ENCODE results near the gene F11R. TPM values are rescaled to one million over a fixed set of nuclear protein-coding genes. Genes with fewer than 3 reads are reported as not detected.

F11R gene
- total and polyA plus RNA-seq, 2 of the 13 experiments (the other 11 are each of a cell fraction or from before 2014, with no cell fraction given): 95.8 to 105 TPM

DNA sequence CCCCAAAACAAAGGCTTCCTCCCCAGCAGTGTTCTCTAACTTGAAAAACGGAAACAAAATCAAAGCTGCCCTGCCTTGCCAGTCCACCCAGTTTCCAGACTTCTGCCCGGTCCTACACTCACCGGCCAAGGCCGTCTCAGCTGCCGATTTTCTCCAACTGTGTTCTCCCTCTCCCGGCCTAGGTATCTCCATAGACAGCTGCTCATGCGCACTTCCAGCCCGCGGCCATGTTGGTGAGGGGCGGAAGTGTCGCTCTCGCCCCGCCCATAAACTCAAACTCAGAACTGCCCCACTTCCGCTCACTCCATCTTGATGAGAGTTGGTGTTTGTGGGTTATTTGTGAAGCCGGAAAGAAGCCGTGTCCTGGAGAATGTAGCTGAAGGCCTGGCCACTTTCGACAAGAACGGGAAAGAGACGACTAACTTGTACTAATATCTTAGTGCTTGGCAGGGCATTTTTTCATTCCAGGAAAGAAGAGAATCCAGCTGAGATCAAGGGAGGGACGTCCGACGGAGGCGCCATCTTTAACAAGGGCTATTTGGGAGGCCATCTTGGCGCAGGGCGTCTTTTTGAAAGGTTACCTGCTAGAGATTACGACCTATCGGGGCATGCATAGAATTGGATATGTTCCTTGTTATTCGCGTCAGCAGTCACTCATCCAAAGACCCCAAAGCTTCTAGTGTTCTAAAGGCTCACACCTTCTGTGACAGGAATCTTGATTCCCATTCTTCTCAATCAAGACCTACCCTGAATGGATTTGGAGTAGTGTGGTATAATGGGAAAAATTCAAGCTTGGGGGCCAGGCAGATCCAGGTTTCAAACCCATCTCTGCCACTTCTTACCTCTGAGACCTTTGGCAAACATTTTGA is 25.0 kb upstream of the F11R start, which contains the start of gene USF1 (continued):
- no peak for TF ChIP-seq ZFYVE20 (CRISPR knock-in tag; IDR thresholded peaks at IDR 0.05; ENCODE audit: borderline replicate concordance, low read depth)
- TF ChIP-seq TEF (CRISPR knock-in tag; IDR thresholded peaks at IDR 0.05): no peak
- peak; percentile 63 for TF ChIP-seq MAX (IDR thresholded peaks at IDR 0.05)
- TF ChIP-seq, protein P1, sequence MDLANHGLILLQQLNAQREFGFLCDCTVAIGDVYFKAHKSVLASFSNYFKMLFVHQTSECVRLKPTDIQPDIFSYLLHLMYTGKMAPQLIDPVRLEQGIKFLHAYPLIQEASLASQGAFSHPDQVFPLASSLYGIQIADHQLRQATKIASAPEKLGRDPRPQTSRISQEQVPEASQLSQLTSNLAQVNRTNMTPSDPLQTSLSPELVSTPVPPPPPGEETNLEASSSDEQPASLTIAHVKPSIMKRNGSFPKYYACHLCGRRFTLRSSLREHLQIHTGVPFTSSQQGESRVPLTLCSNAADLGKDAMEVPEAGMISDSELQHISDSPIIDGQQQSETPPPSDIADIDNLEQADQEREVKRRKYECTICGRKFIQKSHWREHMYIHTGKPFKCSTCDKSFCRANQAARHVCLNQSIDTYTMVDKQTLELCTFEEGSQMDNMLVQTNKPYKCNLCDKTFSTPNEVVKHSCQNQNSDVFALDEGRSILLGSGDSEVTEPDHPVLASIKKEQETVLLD (CRISPR knock-in tag; IDR thresholded peaks at IDR 0.05; ENCODE audit: low read depth): no peak
- peak; percentile 69; the same call in 1 of the 2 replicates for TF ChIP-seq SP2 (CRISPR knock-in tag; IDR thresholded peaks at IDR 0.05)
- TF ChIP-seq GTF2F1 (IDR thresholded peaks at IDR 0.05; ENCODE audit: low read length): no peak
- TF ChIP-seq, protein P2, sequence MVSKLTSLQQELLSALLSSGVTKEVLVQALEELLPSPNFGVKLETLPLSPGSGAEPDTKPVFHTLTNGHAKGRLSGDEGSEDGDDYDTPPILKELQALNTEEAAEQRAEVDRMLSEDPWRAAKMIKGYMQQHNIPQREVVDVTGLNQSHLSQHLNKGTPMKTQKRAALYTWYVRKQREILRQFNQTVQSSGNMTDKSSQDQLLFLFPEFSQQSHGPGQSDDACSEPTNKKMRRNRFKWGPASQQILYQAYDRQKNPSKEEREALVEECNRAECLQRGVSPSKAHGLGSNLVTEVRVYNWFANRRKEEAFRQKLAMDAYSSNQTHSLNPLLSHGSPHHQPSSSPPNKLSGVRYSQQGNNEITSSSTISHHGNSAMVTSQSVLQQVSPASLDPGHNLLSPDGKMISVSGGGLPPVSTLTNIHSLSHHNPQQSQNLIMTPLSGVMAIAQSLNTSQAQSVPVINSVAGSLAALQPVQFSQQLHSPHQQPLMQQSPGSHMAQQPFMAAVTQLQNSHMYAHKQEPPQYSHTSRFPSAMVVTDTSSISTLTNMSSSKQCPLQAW (CRISPR knock-in tag; IDR thresholded peaks at IDR 0.05): peak; percentile 75
- TF ChIP-seq ZBTB38 (CRISPR knock-in tag; IDR thresholded peaks at IDR 0.05): no peak
- TF ChIP-seq MXD4 (CRISPR knock-in tag; IDR thresholded peaks at IDR 0.05): no peak
- no peak for TF ChIP-seq KLF12 (CRISPR knock-in tag; IDR thresholded peaks at IDR 0.05; ENCODE audit: borderline replicate concordance)
- TF ChIP-seq ZFP1 (CRISPR knock-in tag; IDR thresholded peaks at IDR 0.05): no peak; the same call in 1 of the 2 replicates
- TF ChIP-seq, protein P3, sequence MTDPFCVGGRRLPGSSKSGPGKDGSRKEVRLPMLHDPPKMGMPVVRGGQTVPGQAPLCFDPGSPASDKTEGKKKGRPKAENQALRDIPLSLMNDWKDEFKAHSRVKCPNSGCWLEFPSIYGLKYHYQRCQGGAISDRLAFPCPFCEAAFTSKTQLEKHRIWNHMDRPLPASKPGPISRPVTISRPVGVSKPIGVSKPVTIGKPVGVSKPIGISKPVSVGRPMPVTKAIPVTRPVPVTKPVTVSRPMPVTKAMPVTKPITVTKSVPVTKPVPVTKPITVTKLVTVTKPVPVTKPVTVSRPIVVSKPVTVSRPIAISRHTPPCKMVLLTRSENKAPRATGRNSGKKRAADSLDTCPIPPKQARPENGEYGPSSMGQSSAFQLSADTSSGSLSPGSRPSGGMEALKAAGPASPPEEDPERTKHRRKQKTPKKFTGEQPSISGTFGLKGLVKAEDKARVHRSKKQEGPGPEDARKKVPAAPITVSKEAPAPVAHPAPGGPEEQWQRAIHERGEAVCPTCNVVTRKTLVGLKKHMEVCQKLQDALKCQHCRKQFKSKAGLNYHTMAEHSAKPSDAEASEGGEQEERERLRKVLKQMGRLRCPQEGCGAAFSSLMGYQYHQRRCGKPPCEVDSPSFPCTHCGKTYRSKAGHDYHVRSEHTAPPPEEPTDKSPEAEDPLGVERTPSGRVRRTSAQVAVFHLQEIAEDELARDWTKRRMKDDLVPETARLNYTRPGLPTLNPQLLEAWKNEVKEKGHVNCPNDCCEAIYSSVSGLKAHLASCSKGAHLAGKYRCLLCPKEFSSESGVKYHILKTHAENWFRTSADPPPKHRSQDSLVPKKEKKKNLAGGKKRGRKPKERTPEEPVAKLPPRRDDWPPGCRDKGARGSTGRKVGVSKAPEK (CRISPR knock-in tag; IDR thresholded peaks at IDR 0.05; ENCODE audit: borderline replicate concordance): no peak
- no peak for TF ChIP-seq MZF1 (CRISPR knock-in tag; IDR thresholded peaks at IDR 0.05; ENCODE audit: borderline replicate concordance)
- TF ChIP-seq ZNF615 (CRISPR knock-in tag; IDR thresholded peaks at IDR 0.05; ENCODE audit: borderline replicate concordance): peak; percentile 63; the same call in 1 of the 2 replicates
- TF ChIP-seq ARID2 (CRISPR knock-in tag; IDR thresholded peaks at IDR 0.05; ENCODE audit: borderline replicate concordance): no peak
- peak; percentile 61; the same call in 1 of the 2 replicates for TF ChIP-seq AHR (CRISPR knock-in tag; IDR thresholded peaks at IDR 0.05)
- peak; percentile 36; the same call in 1 of the 2 replicates for TF ChIP-seq ELF3 (CRISPR knock-in tag; IDR thresholded peaks at IDR 0.05)
- TF ChIP-seq BATF2 (CRISPR knock-in tag; IDR thresholded peaks at IDR 0.05): no peak
- peak; percentile 99 for TF ChIP-seq YY1 (IDR thresholded peaks at IDR 0.05; ENCODE audit: insufficient read depth, insufficient replicate concordance, low read depth, low read length)
- no peak for TF ChIP-seq SP1 (IDR thresholded peaks at IDR 0.05)
- peak; percentile 90 for TF ChIP-seq SP1 (CRISPR knock-in tag; IDR thresholded peaks at IDR 0.05)
- no peak for TF ChIP-seq SSRP1 (CRISPR knock-in tag; IDR thresholded peaks at IDR 0.05)
- no peak; the same call in none of the 2 replicates for TF ChIP-seq ZNF547 (CRISPR knock-in tag; IDR thresholded peaks at IDR 0.05)

Measured in HepG2 (cell line).